ENCODE results near the gene MBD2. TPM values are rescaled to one million over a fixed set of nuclear protein-coding genes. Genes with fewer than 3 reads are reported as not detected.

Gene MBD2
- total RNA-seq, 1 experiment from 2014 or later, result 23.2 TPM

- Mint-ChIP-seq H3K27ac (ENCODE audit: unreplicated experiment) (no peak overlapping the region), H3K27me3 (ENCODE audit: insufficient read depth, unreplicated experiment) (no peaks in the 10 kb centered on the region), H3K9me3 (ENCODE audit: unreplicated experiment) (no peaks in the 10 kb centered on the region), H3K36me3 (ENCODE audit: insufficient read depth, unreplicated experiment) (peaks cover 20% of the 10 kb centered on the region), H3K4me1 (ENCODE audit: low read depth, unreplicated experiment) (no peaks in the 10 kb centered on the region), H3K4me3 (ENCODE audit: unreplicated experiment) (no peak overlapping the region)
- BruUV-seq (replicated peaks), result no TSS peak
- Histone ChIP-seq H3K27me3 (replicated peaks; ENCODE audit: control insufficient read depth, insufficient read depth, low read length) (no peaks in the 10 kb centered on the region), H3K4me1 (no peaks in the 10 kb centered on the region), H3K9me3 (no peaks in the 10 kb centered on the region), H3K36me3 (ENCODE audit: control insufficient read depth, insufficient read depth, low read length) (no peaks in the 10 kb centered on the region), H3K4me3 (ENCODE audit: low read depth, low read length) (no peak overlapping the region)
- intact Hi-C loops (cut with micrococcal nuclease; ENCODE audit: unreplicated experiment), result no loop called here
- CTCF ChIA-PET, result no interaction called here
- POLR2A ChIA-PET, result no interaction called here
- no peak for DNase-seq
- TF ChIP-seq CTCF (IDR thresholded peaks at IDR 0.05; ENCODE audit: insufficient read depth in 1 of 2, low read depth in 1 of 2, low read length in 1 of 2, severe bottlenecking in 1 of 2, unreplicated experiment in 1 of 2), result no peak
These were observed 75.8 kb downstream of the MBD2 start for GRCh38 chr18:54148678-54149077.

- ChIA-PET CTCF (no interaction called here), POLR2A (no interaction called here)
- Mint-ChIP-seq H3K9me3 (ENCODE audit: unreplicated experiment) (no peaks in the 10 kb centered on the region), H3K4me3 (ENCODE audit: unreplicated experiment) (no peak overlapping the region), H3K36me3 (ENCODE audit: insufficient read depth, unreplicated experiment) (peaks cover 23% of the 10 kb centered on the region), H3K27ac (ENCODE audit: unreplicated experiment) (no peak overlapping the region), H3K27me3 (ENCODE audit: insufficient read depth, unreplicated experiment) (no peaks in the 10 kb centered on the region), H3K4me1 (ENCODE audit: low read depth, unreplicated experiment) (no peaks in the 10 kb centered on the region)
- Histone ChIP-seq H3K4me1 (no peaks in the 10 kb centered on the region), H3K4me3 (ENCODE audit: low read depth, low read length) (no peak overlapping the region), H3K27me3 (replicated peaks; ENCODE audit: control insufficient read depth, insufficient read depth, low read length) (no peaks in the 10 kb centered on the region), H3K9me3 (no peaks in the 10 kb centered on the region), H3K36me3 (ENCODE audit: control insufficient read depth, insufficient read depth, low read length) (no peaks in the 10 kb centered on the region)
- DNase-seq, result no peak
- intact Hi-C loops (cut with micrococcal nuclease; ENCODE audit: unreplicated experiment), result no loop called here
- BruUV-seq (replicated peaks), result no TSS peak
- TF ChIP-seq CTCF (IDR thresholded peaks at IDR 0.05; ENCODE audit: insufficient read depth in 1 of 2, low read depth in 1 of 2, low read length in 1 of 2, severe bottlenecking in 1 of 2, unreplicated experiment in 1 of 2), result no peak
These were observed 76.3 kb downstream of the MBD2 start for GRCh38 chr18:54148151-54148550.

GRCh38 chr18:54147439-54147838 is 77.0 kb downstream of the MBD2 start:
- Histone ChIP-seq H3K36me3 (ENCODE audit: control insufficient read depth, insufficient read depth, low read length) (no peaks in the 10 kb centered on the region), H3K4me1 (no peaks in the 10 kb centered on the region), H3K27me3 (replicated peaks; ENCODE audit: control insufficient read depth, insufficient read depth, low read length) (no peaks in the 10 kb centered on the region), H3K9me3 (no peaks in the 10 kb centered on the region), H3K4me3 (ENCODE audit: low read depth, low read length) (no peak overlapping the region)
- intact Hi-C loops (cut with micrococcal nuclease; ENCODE audit: unreplicated experiment), result no loop called here
- no TSS peak for BruUV-seq (replicated peaks)
- no peaks in the 10 kb centered on the region for H3K27me3 Mint-ChIP-seq (ENCODE audit: insufficient read depth, unreplicated experiment)
- H3K27ac Mint-ChIP-seq (ENCODE audit: unreplicated experiment), result no peak overlapping the region
- TF ChIP-seq CTCF (IDR thresholded peaks at IDR 0.05; ENCODE audit: insufficient read depth in 1 of 2, low read depth in 1 of 2, low read length in 1 of 2, severe bottlenecking in 1 of 2, unreplicated experiment in 1 of 2), result no peak
- no peaks in the 10 kb centered on the region for H3K9me3 Mint-ChIP-seq (ENCODE audit: unreplicated experiment)
- H3K4me3 Mint-ChIP-seq (ENCODE audit: unreplicated experiment), result no peak overlapping the region
- CTCF ChIA-PET, result interaction anchor here (0.7 kb wide), 1 partner anchor 1292 kb away, joined by 4 read pairs; no protein-coding TSS in a partner anchor
- POLR2A ChIA-PET, result no interaction called here
- DNase-seq, result no peak
- H3K36me3 Mint-ChIP-seq (ENCODE audit: insufficient read depth, unreplicated experiment), result peaks cover 17% of the 10 kb centered on the region
- H3K4me1 Mint-ChIP-seq (ENCODE audit: low read depth, unreplicated experiment), result no peaks in the 10 kb centered on the region

Measured in Caco-2 (cell line).